Measurements from ENCODE around the gene CCDC182.

Gene CCDC182

GRCh38 chr17:57757735-57758134 is 12.6 kb upstream of the CCDC182 start:
- no peak for DNase-seq (ENCODE audit: low read depth)

- DNase-seq (ENCODE audit: low read depth), result no peak
Measured at GRCh38 chr17:57756951-57757350, 11.9 kb upstream of the CCDC182 start.

GRCh38 chr17:57755480-57756070 is 10.5 kb upstream of the CCDC182 start:
- DNase-seq (ENCODE audit: low read depth), result no peak

- DNase-seq (ENCODE audit: low read depth), result no peak
Measured at GRCh38 chr17:57752031-57752905, 7.2 kb upstream of the CCDC182 start.

- no peak for DNase-seq (ENCODE audit: low read depth)
Measured at GRCh38 chr17:57751348-57751971, 6.4 kb upstream of the CCDC182 start.

- DNase-seq (ENCODE audit: low read depth), result no peak
Measured at GRCh38 chr17:57750895-57751294, 5.8 kb upstream of the CCDC182 start.

GRCh38 chr17:57750109-57750871 is 5.2 kb upstream of the CCDC182 start:
- DNase-seq (ENCODE audit: low read depth), result no peak

- no peak for DNase-seq (ENCODE audit: low read depth)
Measured at GRCh38 chr17:57749701-57750100, 4.6 kb upstream of the CCDC182 start.

- no peak for DNase-seq (ENCODE audit: low read depth)
Measured at GRCh38 chr17:57747221-57748017, 2.3 kb upstream of the CCDC182 start.

- no peak for DNase-seq (ENCODE audit: low read depth)
Measured at GRCh38 chr17:57746221-57746620, 1.1 kb upstream of the CCDC182 start.

- no peak for DNase-seq (ENCODE audit: low read depth)
Measured at GRCh38 chr17:57744195-57745170, 616 bp downstream of the CCDC182 start.

GRCh38 chr17:57740235-57740528 is 4.9 kb downstream of the CCDC182 start:
- no peak for DNase-seq (ENCODE audit: low read depth)

- no peak for DNase-seq (ENCODE audit: low read depth)
Measured at GRCh38 chr17:57739402-57740234, 5.5 kb downstream of the CCDC182 start.

- DNase-seq (ENCODE audit: low read depth), result no peak
Measured at GRCh38 chr17:57737450-57737849, 7.6 kb downstream of the CCDC182 start.

- DNase-seq (ENCODE audit: low read depth), result no peak
Measured at GRCh38 chr17:57735707-57736106, 9.4 kb downstream of the CCDC182 start.

- no peak for DNase-seq (ENCODE audit: low read depth)
Measured at GRCh38 chr17:57735230-57735629, 9.9 kb downstream of the CCDC182 start.

GRCh38 chr17:57733085-57733484 is 12.0 kb downstream of the CCDC182 start:
- no peak for DNase-seq (ENCODE audit: low read depth)

GRCh38 chr17:57732062-57732461 is 13.0 kb downstream of the CCDC182 start:
- no peak for DNase-seq (ENCODE audit: low read depth)

GRCh38 chr17:57730026-57730701 is 14.9 kb downstream of the CCDC182 start:
- DNase-seq (ENCODE audit: low read depth), result no peak

Data from stimulated activated CD8-positive, alpha-beta memory T cell treated with anti-CD3 and anti-CD28 coated beads, Interleukin-4, amount 100 ng/mL, for 24 hours (primary cell).